HepG2 (cell line): ENCODE data around the gene NRL. TPM values are rescaled to one million over a fixed set of nuclear protein-coding genes. Genes with fewer than 3 reads are reported as not detected.
A peak's percentile ranks its signal among the peaks of the same experiment; 100 is the strongest.

Experiments
- BORCS8-MEF2B ChIP-seq: sonication (generic); formaldehyde crosslinking; IDR thresholded peaks from 2 replicates; pipeline ENCODE4 v1.8.0; 2022; ENCODE audit warnings: mild to moderate bottlenecking, missing genetic modification reagents
- CBX1 ChIP-seq: IDR thresholded peaks from one replicate; pipeline ENCODE4 v1.6.1; 2016; ENCODE audit warnings: antibody characterized with exemption, low read depth
- CBX5 ChIP-seq: sonication (generic); formaldehyde crosslinking; IDR thresholded peaks from 2 replicates; pipeline ENCODE4 v1.4.0; 2020; ENCODE audit warnings: missing genetic modification reagents, borderline replicate concordance
- GABPA ChIP-seq, 2 experiments: IDR thresholded peaks; 2 replicates each; pipeline ENCODE4 v1.6.1; 2011 to 2016; ENCODE audit warnings: low read depth in 2 of 2, low read length in 1 of 2, missing biosample characterization in 1 of 2, missing genetic modification characterization in 1 of 2
- GATAD1 ChIP-seq: IDR thresholded peaks from 2 replicates; pipeline ENCODE4 v1.6.1; 2016; ENCODE audit warnings: missing genetic modification reagents, missing compliant biosample characterization
- HDAC2 ChIP-seq: sonication (generic); formaldehyde crosslinking; IDR thresholded peaks from 2 replicates; pipeline ENCODE4 v1.4.0; 2020; ENCODE audit warnings: missing genetic modification reagents
- POLR2A ChIP-seq, 2 experiments: IDR thresholded peaks; 2 replicates each; pipeline ENCODE4 v1.6.1; 2011; ENCODE audit warnings: low read depth in 2 of 2, low read length in 2 of 2, mild to moderate bottlenecking in 1 of 2, moderate library complexity in 1 of 2; ENCODE audit not compliant: insufficient read depth in 1 of 2
- SMAD1 ChIP-seq: sonication (generic); formaldehyde crosslinking; IDR thresholded peaks from 2 replicates; pipeline ENCODE4 v1.4.0; 2020; ENCODE audit warnings: missing genetic modification reagents, low read depth, mild to moderate bottlenecking, borderline replicate concordance
- SYNCRIP ChIP-seq: fragments of 200-400 bp; formaldehyde crosslinking; IDR thresholded peaks from 2 replicates; pipeline ENCODE4 v1.6.1; 2018; ENCODE audit warnings: mild to moderate bottlenecking, low read depth, low read length; ENCODE audit not compliant: insufficient read depth
- ZNF3 ChIP-seq: IDR thresholded peaks from 2 replicates; pipeline ENCODE4 v1.7.0; 2017; ENCODE audit warnings: inconsistent platforms
- ZNF501 ChIP-seq: sonication (generic); formaldehyde crosslinking; IDR thresholded peaks from 2 replicates; pipeline ENCODE4 v1.5.1; 2020; ENCODE audit warnings: mild to moderate bottlenecking, moderate library complexity, missing genetic modification reagents
- polyA plus RNA-seq, 8 experiments: library from polyadenylated mRNA; depleted of rRNA in 3 of 8; stranded (reverse) in 7 of 8; unstranded in 1 of 8; fragments of >200 nt; fragmentation: Illumina TruSeq in 4 of 8; extraction: Trizol in 4 of 8; gene quantifications; 2 replicates each; pipeline versions ENCODE4 v1.2.1 to v1.2.3, GENCODE V29; 2011 to 2016; ENCODE audit warnings: low read depth in 4 of 8, missing spikeins in 1 of 8, mixed read lengths in 1 of 8; ENCODE audit not compliant: insufficient read depth in 1 of 8
- total RNA-seq, 5 experiments: library from RNA; depleted of rRNA; stranded (reverse); fragments of >200 nt; fragmentation: Illumina TruSeq; extraction: Trizol; gene quantifications; 2 replicates each; pipeline ENCODE4 v1.2.3, GENCODE V29; 2016; ENCODE audit warnings: low read depth in 1 of 5
- TF ChIP-seq, protein P1 (sequence below): sonication (generic); formaldehyde crosslinking; IDR thresholded peaks from 2 replicates; pipeline ENCODE4 v1.4.0; 2020; ENCODE audit warnings: missing genetic modification reagents, borderline replicate concordance
- TF ChIP-seq, protein P2 (sequence below): sonication (generic); formaldehyde crosslinking; IDR thresholded peaks from 2 replicates; pipeline ENCODE4 v1.4.0; 2020; ENCODE audit warnings: missing genetic modification reagents, borderline replicate concordance
- TF ChIP-seq, protein P3 (sequence below): sonication (generic); formaldehyde crosslinking; IDR thresholded peaks from 2 replicates; pipeline ENCODE4 v1.4.0; 2020; ENCODE audit warnings: missing genetic modification reagents, borderline replicate concordance

NRL gene
- total and polyA plus RNA-seq, 2 of the 13 experiments (the other 11 are each of a cell fraction or from before 2014, with no cell fraction given): 2.5 to 4.7 TPM

DNA sequence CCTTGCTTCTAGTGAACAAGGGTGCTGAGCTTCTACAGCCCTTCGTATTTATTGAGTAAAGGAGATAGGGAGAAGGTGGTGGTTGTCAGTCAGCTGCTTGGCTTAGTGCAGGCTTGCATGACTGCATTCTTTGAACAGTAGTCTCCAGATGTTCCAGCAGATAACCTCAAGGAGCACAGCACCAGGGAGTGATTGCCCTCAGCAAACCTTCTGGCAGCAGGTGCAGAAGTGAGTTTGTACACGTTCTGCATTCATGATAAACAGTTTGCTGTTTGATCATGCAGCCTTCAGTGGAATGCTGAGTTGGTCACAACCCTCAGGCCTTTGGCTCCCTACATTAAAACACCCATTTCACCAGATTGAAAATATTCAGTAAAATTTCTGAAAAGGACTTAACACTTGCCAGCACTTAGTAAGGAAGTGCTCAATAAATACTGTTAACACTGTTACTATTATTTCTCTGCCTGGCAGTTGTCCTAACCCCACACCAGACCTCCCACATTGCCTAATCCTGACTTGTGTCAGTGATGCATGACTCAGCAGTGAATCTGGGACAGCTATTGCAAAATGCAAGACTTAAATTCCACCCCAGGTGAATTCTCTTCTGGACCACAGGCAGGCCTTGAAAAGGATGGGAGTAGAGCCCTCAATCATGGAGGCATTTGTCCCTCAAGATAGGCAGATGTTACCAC is 81.9 kb downstream of the NRL start (continued):
- TF ChIP-seq, protein P1, sequence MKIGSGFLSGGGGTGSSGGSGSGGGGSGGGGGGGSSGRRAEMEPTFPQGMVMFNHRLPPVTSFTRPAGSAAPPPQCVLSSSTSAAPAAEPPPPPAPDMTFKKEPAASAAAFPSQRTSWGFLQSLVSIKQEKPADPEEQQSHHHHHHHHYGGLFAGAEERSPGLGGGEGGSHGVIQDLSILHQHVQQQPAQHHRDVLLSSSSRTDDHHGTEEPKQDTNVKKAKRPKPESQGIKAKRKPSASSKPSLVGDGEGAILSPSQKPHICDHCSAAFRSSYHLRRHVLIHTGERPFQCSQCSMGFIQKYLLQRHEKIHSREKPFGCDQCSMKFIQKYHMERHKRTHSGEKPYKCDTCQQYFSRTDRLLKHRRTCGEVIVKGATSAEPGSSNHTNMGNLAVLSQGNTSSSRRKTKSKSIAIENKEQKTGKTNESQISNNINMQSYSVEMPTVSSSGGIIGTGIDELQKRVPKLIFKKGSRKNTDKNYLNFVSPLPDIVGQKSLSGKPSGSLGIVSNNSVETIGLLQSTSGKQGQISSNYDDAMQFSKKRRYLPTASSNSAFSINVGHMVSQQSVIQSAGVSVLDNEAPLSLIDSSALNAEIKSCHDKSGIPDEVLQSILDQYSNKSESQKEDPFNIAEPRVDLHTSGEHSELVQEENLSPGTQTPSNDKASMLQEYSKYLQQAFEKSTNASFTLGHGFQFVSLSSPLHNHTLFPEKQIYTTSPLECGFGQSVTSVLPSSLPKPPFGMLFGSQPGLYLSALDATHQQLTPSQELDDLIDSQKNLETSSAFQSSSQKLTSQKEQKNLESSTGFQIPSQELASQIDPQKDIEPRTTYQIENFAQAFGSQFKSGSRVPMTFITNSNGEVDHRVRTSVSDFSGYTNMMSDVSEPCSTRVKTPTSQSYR (CRISPR knock-in tag): peak; percentile 75; the same call in 1 of the 2 replicates
- TF ChIP-seq SYNCRIP (no peak), CBX1 (no peak), HDAC2 (peak; percentile 59; the same call in 1 of the 2 replicates), ZNF3 (CRISPR knock-in tag) (peak; percentile 80), GABPA (IDR thresholded peaks at IDR 0.05; ENCODE audit: low read depth, low read length) (no peak), GABPA (CRISPR knock-in tag; IDR thresholded peaks at IDR 0.05; ENCODE audit: low read depth) (no peak), GATAD1 (CRISPR knock-in tag) (no peak), BORCS8-MEF2B (CRISPR knock-in tag) (no peak), ZNF501 (CRISPR knock-in tag) (no peak), SMAD1 (CRISPR knock-in tag) (no peak), CBX5 (peak; percentile 92), POLR2A (IDR thresholded peaks at IDR 0.05; ENCODE audit: insufficient read depth in 1 of 2, low read depth in 2 of 2, low read length in 2 of 2) (no peak)
- TF ChIP-seq, protein P2, sequence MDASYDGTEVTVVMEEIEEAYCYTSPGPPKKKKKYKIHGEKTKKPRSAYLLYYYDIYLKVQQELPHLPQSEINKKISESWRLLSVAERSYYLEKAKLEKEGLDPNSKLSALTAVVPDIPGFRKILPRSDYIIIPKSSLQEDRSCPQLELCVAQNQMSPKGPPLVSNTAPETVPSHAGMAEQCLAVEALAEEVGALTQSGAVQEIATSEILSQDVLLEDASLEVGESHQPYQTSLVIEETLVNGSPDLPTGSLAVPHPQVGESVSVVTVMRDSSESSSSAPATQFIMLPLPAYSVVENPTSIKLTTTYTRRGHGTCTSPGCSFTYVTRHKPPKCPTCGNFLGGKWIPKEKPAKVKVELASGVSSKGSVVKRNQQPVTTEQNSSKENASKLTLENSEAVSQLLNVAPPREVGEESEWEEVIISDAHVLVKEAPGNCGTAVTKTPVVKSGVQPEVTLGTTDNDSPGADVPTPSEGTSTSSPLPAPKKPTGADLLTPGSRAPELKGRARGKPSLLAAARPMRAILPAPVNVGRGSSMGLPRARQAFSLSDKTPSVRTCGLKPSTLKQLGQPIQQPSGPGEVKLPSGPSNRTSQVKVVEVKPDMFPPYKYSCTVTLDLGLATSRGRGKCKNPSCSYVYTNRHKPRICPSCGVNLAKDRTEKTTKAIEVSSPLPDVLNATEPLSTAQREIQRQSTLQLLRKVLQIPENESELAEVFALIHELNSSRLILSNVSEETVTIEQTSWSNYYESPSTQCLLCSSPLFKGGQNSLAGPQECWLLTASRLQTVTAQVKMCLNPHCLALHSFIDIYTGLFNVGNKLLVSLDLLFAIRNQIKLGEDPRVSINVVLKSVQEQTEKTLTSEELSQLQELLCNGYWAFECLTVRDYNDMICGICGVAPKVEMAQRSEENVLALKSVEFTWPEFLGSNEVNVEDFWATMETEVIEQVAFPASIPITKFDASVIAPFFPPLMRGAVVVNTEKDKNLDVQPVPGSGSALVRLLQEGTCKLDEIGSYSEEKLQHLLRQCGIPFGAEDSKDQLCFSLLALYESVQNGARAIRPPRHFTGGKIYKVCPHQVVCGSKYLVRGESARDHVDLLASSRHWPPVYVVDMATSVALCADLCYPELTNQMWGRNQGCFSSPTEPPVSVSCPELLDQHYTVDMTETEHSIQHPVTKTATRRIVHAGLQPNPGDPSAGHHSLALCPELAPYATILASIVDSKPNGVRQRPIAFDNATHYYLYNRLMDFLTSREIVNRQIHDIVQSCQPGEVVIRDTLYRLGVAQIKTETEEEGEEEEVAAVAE (CRISPR knock-in tag): peak; percentile 80; the same call in 1 of the 2 replicates
- TF ChIP-seq, protein P3, sequence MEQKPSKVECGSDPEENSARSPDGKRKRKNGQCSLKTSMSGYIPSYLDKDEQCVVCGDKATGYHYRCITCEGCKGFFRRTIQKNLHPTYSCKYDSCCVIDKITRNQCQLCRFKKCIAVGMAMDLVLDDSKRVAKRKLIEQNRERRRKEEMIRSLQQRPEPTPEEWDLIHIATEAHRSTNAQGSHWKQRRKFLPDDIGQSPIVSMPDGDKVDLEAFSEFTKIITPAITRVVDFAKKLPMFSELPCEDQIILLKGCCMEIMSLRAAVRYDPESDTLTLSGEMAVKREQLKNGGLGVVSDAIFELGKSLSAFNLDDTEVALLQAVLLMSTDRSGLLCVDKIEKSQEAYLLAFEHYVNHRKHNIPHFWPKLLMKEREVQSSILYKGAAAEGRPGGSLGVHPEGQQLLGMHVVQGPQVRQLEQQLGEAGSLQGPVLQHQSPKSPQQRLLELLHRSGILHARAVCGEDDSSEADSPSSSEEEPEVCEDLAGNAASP (CRISPR knock-in tag): peak; percentile 84; the same call in 1 of the 2 replicates
